Adrenal gland (tissue), 12 donors: ENCODE results near the gene CCDC85C. TPM values are rescaled to one million over a fixed set of nuclear protein-coding genes. Genes with fewer than 3 reads are reported as not detected.

Experiments used
- DNase-seq, 7 donors: peaks; one replicate each; pipeline ENCODE4 v3.0.0-alpha.2; 2019 to 2020
- H3K27ac ChIP-seq, 5 donors: fragments of 200-600 bp; sonication (generic) in 4 of 5; 1 replicate in 3 of 5; 2 replicates in 2 of 5; pipeline versions ENCODE4 v1.5.1 to v1.8.0; 2016 to 2020; ENCODE audit warnings: mild to moderate bottlenecking in 1 of 5
- H3K27me3 ChIP-seq: fragments of 200-600 bp; 2 replicates; pipeline ENCODE4 v1.8.0; 2021
- H3K36me3 ChIP-seq, 2 donors: fragments of 200-600 bp; replicated peaks in 1 of 2; 1 replicate in 1 of 2; 2 replicates in 1 of 2; pipeline versions ENCODE4 v1.5.1 to v1.8.0; 2018 to 2022
- H3K4me1 ChIP-seq, 2 donors: fragments of 200-600 bp; replicated peaks in 1 of 2; 1 replicate in 1 of 2; 2 replicates in 1 of 2; pipeline versions ENCODE4 v1.5.1 to v1.8.0; 2018 to 2021
- H3K4me3 ChIP-seq, 4 donors: fragments of 200-600 bp; sonication (generic) in 3 of 4; one replicate each; pipeline ENCODE4 v1.5.1; 2016 to 2018
- H3K9me3 ChIP-seq, 3 donors: fragments of 200-600 bp; sonication (generic) in 1 of 3; replicated peaks in 1 of 3; 1 replicate in 2 of 3; 2 replicates in 1 of 3; pipeline versions ENCODE4 v1.5.1 to v1.8.0; 2016 to 2021
- POLR2A ChIP-seq, 2 donors: fragments of 450-650 bp; IDR thresholded peaks; one replicate each; pipeline ENCODE4 v1.6.1; 2017; ENCODE audit warnings: antibody characterized with exemption in 2 of 2, mild to moderate bottlenecking in 2 of 2, moderate library complexity in 1 of 2
- WGBS, 4 donors: extraction: QIAGEN DNeasy Blood & Tissue Kit in 2 of 4; methylation state at CpG; one replicate each; pipeline versions ENCODE4 v1.1.5 to v1.1.7; 2013 to 2017; 5-methylcytosine and 5-hydroxymethylcytosine counted together
- intact Hi-C, 2 donors: fragments of 100-400 bp; cut with DNase I; formaldehyde crosslinking; loops; one replicate each; pipeline versions ENCODE4 v1.14.1 to v1.15.0; 2022 to 2023
- polyA plus RNA-seq, 3 donors: library from polyadenylated mRNA; stranded (reverse); fragments of 200-250 nt in 2 of 3; fragments of 350-450 nt in 1 of 3; fragmentation: Illumina TruSeq in 1 of 3; extraction: RNeasy Lipid Tissue Mini Kit (QIAGEN cat#74804) in 1 of 3; gene quantifications; one replicate each; pipeline ENCODE4 v1.2.3, GENCODE V29; 2013 to 2014
- total RNA-seq, 9 donors: library from RNA; depleted of rRNA in 4 of 9; stranded (reverse); fragments of >200 nt in 4 of 9; fragments of 120-200 nt in 1 of 9; fragmentation: NEBNext Ultra II Directional in 1 of 9; extraction: Animal tissue kit (Norgen Biotek cat#: 25700) in 1 of 9; gene quantifications; one replicate each; pipeline versions ENCODE4 v1.1.0 to v1.2.4, GENCODE V29; 2013 to 2023
- TF ChIP-seq, protein P1 (sequence below), 6 experiments: fragments of 450-650 bp in 4 of 6; fragments of 200-600 bp in 2 of 6; sonication (generic) in 1 of 6; IDR thresholded peaks; 1 replicate in 5 of 6; 2 replicates in 1 of 6; pipeline versions ENCODE4 v1.5.1 to v1.8.0; 2016 to 2021; ENCODE audit warnings: antibody characterized with exemption in 6 of 6, mild to moderate bottlenecking in 2 of 6, moderate library complexity in 1 of 6
- donor health status: healthy with polysubstance abuse.
- donor health status: Bipolar disorder and iron deficiency.
- donor health status: DM: yes; HTN: yes; CAD: no.
- donor health status: DM: no; HTN: no; CAD: no.
- donor health status: DM: no; HTN: no; CAD: no.
- donor health status: DM: yes; HTN: yes; CAD: no.

The CCDC85C gene
- total and polyA plus RNA-seq, 12 donors = 4.2 to 59.0 (median 37.9) TPM

- peak in 1 of 2 donors; percentile 21 for TF ChIP-seq POLR2A (IDR thresholded peaks at IDR 0.05)
- TF ChIP-seq, protein P1, sequence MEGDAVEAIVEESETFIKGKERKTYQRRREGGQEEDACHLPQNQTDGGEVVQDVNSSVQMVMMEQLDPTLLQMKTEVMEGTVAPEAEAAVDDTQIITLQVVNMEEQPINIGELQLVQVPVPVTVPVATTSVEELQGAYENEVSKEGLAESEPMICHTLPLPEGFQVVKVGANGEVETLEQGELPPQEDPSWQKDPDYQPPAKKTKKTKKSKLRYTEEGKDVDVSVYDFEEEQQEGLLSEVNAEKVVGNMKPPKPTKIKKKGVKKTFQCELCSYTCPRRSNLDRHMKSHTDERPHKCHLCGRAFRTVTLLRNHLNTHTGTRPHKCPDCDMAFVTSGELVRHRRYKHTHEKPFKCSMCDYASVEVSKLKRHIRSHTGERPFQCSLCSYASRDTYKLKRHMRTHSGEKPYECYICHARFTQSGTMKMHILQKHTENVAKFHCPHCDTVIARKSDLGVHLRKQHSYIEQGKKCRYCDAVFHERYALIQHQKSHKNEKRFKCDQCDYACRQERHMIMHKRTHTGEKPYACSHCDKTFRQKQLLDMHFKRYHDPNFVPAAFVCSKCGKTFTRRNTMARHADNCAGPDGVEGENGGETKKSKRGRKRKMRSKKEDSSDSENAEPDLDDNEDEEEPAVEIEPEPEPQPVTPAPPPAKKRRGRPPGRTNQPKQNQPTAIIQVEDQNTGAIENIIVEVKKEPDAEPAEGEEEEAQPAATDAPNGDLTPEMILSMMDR (IDR thresholded peaks at IDR 0.05) = peak; percentile 91 to 98 (median 97)
- no peak overlapping the region for H3K27ac ChIP-seq
- no peaks in the 10 kb centered on the region for H3K9me3 ChIP-seq
- 29 to 37% (median 36%) methylated on average over 10 to 21 of the region's 21 CpGs for whole genome bisulfite sequencing, 4 donors
- H3K4me3 ChIP-seq = no peak overlapping the region
- H3K27me3 ChIP-seq = no peaks in the 10 kb centered on the region
- DNase-seq = peak; percentile 60 to 91 (median 80)
- peaks cover 0 to 12% of the 10 kb centered on the region in 2 donors for H3K36me3 ChIP-seq
- intact Hi-C loops = loop anchor here (2.0 to 5.0 kb wide), 2 partner anchors 110 to 114 kb away; no protein-coding TSS in a partner anchor
- peaks cover 15 to 20% of the 10 kb centered on the region in 2 donors for H3K4me1 ChIP-seq
Measured at GRCh38 chr14:99518441-99519346, 85.3 kb downstream of the CCDC85C start.

GRCh38 chr14:99517643-99518381 is 86.2 kb downstream of the CCDC85C start:
- TF ChIP-seq, protein P1 (IDR thresholded peaks at IDR 0.05) = no peak
- no peak for TF ChIP-seq POLR2A (IDR thresholded peaks at IDR 0.05)
- H3K9me3 ChIP-seq = no peaks in the 10 kb centered on the region
- intact Hi-C loops = loop anchor here (2.0 to 5.0 kb wide), 2 partner anchors 111 to 114 kb away; no protein-coding TSS in a partner anchor
- H3K4me3 ChIP-seq = no peak overlapping the region
- no peak overlapping the region for H3K27ac ChIP-seq
- no peaks in the 10 kb centered on the region for H3K27me3 ChIP-seq
- DNase-seq = peak in 4 of 7 donors; percentile 11 to 21 (median 17)
- H3K36me3 ChIP-seq = peaks cover 0 to 18% of the 10 kb centered on the region in 2 donors
- H3K4me1 ChIP-seq = peaks cover 8 to 12% of the 10 kb centered on the region in 2 donors
- WGBS, 4 donors = 53 to 60% (median 56%) methylated on average over 3 to 16 of the region's 16 CpGs

DNA sequence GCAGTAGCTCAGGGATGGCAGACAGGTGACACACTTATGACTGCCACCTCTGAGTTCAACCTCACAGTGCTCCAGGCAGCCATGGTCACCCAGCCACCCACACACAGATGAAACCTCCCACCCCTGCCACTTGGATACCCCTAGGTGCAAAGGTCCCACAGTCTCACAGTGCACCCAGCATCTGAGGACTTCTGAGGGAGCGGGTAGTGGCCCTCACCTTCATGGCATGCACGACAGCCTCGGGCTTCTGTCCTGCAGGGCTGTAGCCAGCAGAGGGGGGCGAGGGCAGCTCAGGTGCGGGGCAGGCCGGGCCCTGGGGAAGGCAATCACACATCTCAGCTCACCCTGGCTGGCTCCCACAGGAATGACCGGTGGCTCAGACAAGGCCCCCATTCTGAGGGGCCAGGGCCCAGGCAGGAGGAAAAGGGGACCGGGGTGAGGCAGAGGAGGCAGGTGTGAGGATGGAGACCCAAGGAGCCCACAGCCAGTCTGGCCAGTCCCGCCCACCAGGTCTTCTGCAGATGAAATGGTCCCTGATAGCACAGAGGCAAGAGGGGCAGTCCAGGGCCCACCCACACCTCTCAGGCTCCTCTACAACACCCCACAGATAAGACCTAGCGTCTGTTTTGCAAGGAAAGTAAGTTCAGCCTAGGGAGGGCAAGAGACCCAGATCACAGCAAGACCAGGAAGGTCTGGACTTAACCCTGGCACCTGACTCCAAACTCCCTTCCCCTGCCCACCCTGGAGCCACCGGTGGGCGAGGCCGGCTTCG is 87.0 kb downstream of the CCDC85C start:
- no peaks in the 10 kb centered on the region for H3K9me3 ChIP-seq
- peaks cover 3 to 7% of the 10 kb centered on the region in 2 donors for H3K4me1 ChIP-seq
- H3K27ac ChIP-seq = no peak overlapping the region
- TF ChIP-seq, protein P1 (IDR thresholded peaks at IDR 0.05) = no peak
- TF ChIP-seq POLR2A (IDR thresholded peaks at IDR 0.05) = no peak
- peaks cover 0 to 25% of the 10 kb centered on the region in 2 donors for H3K36me3 ChIP-seq
- peak in 2 of 7 donors; percentile 14 to 48 for DNase-seq
- no peaks in the 10 kb centered on the region for H3K27me3 ChIP-seq
- H3K4me3 ChIP-seq = no peak overlapping the region
- 78 to 95% (median 81%) methylated on average over 4 to 14 of the region's 14 CpGs for WGBS, 4 donors
- intact Hi-C loops = loop anchor here in 1 of 2 donors (5.0 kb wide), 1 partner anchor 115 kb away; no protein-coding TSS in a partner anchor
